Stimulated activated CD8-positive, alpha-beta memory T cell treated with anti-CD3 and anti-CD28 coated beads, Interleukin-7, amount 100 ng/mL, for 1 hour (primary cell): ENCODE measurements around the gene LIM2.
A peak's percentile ranks its signal among the peaks of the same experiment; 100 is the strongest.

Experiments used
- DNase-seq, 2 donors: peaks; one replicate each; pipeline ENCODE4 v3.0.0-alpha.2; 2020; ENCODE audit warnings: low read depth in 2 of 2

The LIM2 gene

GRCh38 chr19:51339687-51340656 is 47.8 kb downstream of the LIM2 start:
- peak; percentile 69 to 80 for DNase-seq

GRCh38 chr19:51339313-51339686 is 48.5 kb downstream of the LIM2 start:
- DNase-seq: no peak

GRCh38 chr19:51338563-51339312 is 49.0 kb downstream of the LIM2 start:
- peak; percentile 64 to 74 for DNase-seq

GRCh38 chr19:51337861-51338562 is 49.8 kb downstream of the LIM2 start:
- DNase-seq: no peak

- DNase-seq: no peak
These were observed 50.5 kb downstream of the LIM2 start for GRCh38 chr19:51337141-51337860.

- no peak for DNase-seq
These were observed 53.8 kb downstream of the LIM2 start for GRCh38 chr19:51333836-51334460.

- DNase-seq: no peak
These were observed 56.1 kb downstream of the LIM2 start for GRCh38 chr19:51331716-51332115.

GRCh38 chr19:51331193-51331592 is 56.6 kb downstream of the LIM2 start:
- DNase-seq: no peak

- no peak for DNase-seq
These were observed 57.4 kb downstream of the LIM2 start for GRCh38 chr19:51330366-51330765.
